Loucy (cell line): ENCODE measurements around the gene ATP11A.

Experiments
- EZH2phosphoT487 ChIP-seq: fragments of 200-600 bp; IDR thresholded peaks from 2 replicates; pipeline ENCODE4 v1.6.1; 2018; ENCODE audit warnings: antibody characterized with exemption, mild to moderate bottlenecking, moderate library complexity, borderline replicate concordance
- TF ChIP-seq, protein P1 (sequence below): fragments of 200-600 bp; sonication (generic); conservative IDR thresholded peaks from 2 replicates; pipeline ENCODE4 v1.5.1; 2014; ENCODE audit warnings: mild to moderate bottlenecking, antibody characterized with exemption, low read length

DNA sequence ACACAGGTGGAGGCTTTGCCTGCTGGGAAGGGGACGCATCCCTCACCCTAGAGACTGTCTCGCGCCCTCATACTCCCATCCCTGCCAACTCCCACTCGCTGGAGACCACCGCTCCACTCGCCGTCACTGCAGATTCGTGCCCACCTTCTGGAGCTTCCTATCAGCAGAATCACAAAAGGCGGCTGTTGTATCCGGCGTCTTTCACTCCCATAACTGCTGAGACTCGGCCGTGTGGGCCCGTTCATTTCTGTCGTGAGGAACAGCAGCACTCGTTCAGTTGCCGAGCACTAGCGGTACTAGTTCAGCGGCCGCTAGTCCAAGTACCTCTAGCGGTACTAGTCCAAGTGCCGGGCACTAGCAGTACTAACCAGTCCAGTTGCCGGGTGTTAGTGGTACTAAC is 154.6 kb downstream of the ATP11A start:
- TF ChIP-seq, protein P1, sequence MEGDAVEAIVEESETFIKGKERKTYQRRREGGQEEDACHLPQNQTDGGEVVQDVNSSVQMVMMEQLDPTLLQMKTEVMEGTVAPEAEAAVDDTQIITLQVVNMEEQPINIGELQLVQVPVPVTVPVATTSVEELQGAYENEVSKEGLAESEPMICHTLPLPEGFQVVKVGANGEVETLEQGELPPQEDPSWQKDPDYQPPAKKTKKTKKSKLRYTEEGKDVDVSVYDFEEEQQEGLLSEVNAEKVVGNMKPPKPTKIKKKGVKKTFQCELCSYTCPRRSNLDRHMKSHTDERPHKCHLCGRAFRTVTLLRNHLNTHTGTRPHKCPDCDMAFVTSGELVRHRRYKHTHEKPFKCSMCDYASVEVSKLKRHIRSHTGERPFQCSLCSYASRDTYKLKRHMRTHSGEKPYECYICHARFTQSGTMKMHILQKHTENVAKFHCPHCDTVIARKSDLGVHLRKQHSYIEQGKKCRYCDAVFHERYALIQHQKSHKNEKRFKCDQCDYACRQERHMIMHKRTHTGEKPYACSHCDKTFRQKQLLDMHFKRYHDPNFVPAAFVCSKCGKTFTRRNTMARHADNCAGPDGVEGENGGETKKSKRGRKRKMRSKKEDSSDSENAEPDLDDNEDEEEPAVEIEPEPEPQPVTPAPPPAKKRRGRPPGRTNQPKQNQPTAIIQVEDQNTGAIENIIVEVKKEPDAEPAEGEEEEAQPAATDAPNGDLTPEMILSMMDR, result no peak
- TF ChIP-seq EZH2phosphoT487, result no peak
